B cell (primary cell): Measurements from ENCODE around the gene SELENOI. TPM values are rescaled to one million over a fixed set of nuclear protein-coding genes. Genes with fewer than 3 reads are reported as not detected.

Source experiments
- ATAC-seq: fragments of 200-7000 bp; cut with Tn5 transposase; one replicate; pipeline ENCODE4 v1.10.0; 2021; ENCODE audit warnings: low read depth, mild to moderate bottlenecking, moderate number of reproducible peaks, moderate library complexity
- CTCF ChIA-PET: fragments of 350-600 bp; sonication (Branson Sonifier 250); formaldehyde crosslinking; loops from one replicate; lab custom pipeline; 2021; ENCODE audit warnings: antibody characterized with exemption, inconsistent platforms; lab: Charles Lee
- POLR2A ChIA-PET: fragments of 350-600 bp; sonication (Branson Sonifier 250); formaldehyde crosslinking; loops from one replicate; lab custom pipeline; 2021; ENCODE audit warnings: antibody characterized with exemption; lab: Charles Lee
- DNase-seq: peaks from one replicate; pipeline ENCODE4 v3.0.0; 2013
- H2AFZ ChIP-seq: 2 replicates; pipeline ENCODE4 v1.6.1; 2012; ENCODE audit warnings: mild to moderate bottlenecking, low read depth, low read length; ENCODE audit not compliant: insufficient read depth, poor library complexity, severe bottlenecking
- H3K27ac ChIP-seq, 2 donors: 1 replicate in 1 of 2; 2 replicates in 1 of 2; pipeline ENCODE4 v1.5.1; 2012 to 2013; ENCODE audit warnings: low read length in 2 of 2, mild to moderate bottlenecking in 2 of 2, moderate library complexity in 1 of 2
- H3K27me3 ChIP-seq, 4 experiments: fragments of 200-600 bp in 1 of 4; sonication (generic) in 1 of 4; replicated peaks in 1 of 4; 1 replicate in 2 of 4; 2 replicates in 2 of 4; pipeline versions ENCODE4 v1.6.1 to v1.7.0; 2013 to 2016; ENCODE audit warnings: low read length in 3 of 4, mild to moderate bottlenecking in 2 of 4, mixed read lengths in 1 of 4, moderate library complexity in 1 of 4; ENCODE audit not compliant: insufficient read depth in 4 of 4, control insufficient read depth in 3 of 4; ENCODE audit errors: control extremely low read depth in 1 of 4
- H3K36me3 ChIP-seq, 2 experiments: replicated peaks in 1 of 2; 1 replicate in 1 of 2; 2 replicates in 1 of 2; pipeline versions ENCODE4 v1.6.1 to v1.7.1; 2013; ENCODE audit warnings: low read length in 1 of 2; ENCODE audit not compliant: insufficient read depth in 2 of 2, control insufficient read depth in 1 of 2; ENCODE audit errors: control extremely low read depth in 1 of 2, extremely low read depth in 1 of 2
- H3K4me1 ChIP-seq, 2 donors: fragments of 200-600 bp in 1 of 2; sonication (generic) in 1 of 2; 1 replicate in 1 of 2; 2 replicates in 1 of 2; pipeline versions ENCODE4 v1.5.1 to v1.6.1; 2013 to 2017; ENCODE audit warnings: low read length in 2 of 2; ENCODE audit not compliant: control insufficient read depth in 2 of 2, insufficient read depth in 2 of 2
- H3K4me2 ChIP-seq: replicated peaks from 2 replicates; pipeline ENCODE3; 2012; ENCODE audit warnings: mild to moderate bottlenecking, low read depth, low read length; ENCODE audit not compliant: poor library complexity, severe bottlenecking
- H3K4me3 ChIP-seq, 5 experiments: fragments of 200-600 bp in 1 of 5; sonication (generic) in 1 of 5; 1 replicate in 3 of 5; 2 replicates in 2 of 5; pipeline versions ENCODE4 v1.5.1 to v1.7.0; 2011 to 2016; ENCODE audit warnings: low read length in 4 of 5, mild to moderate bottlenecking in 4 of 5, low read depth in 2 of 5, control low read depth in 1 of 5, moderate library complexity in 1 of 5; ENCODE audit not compliant: insufficient read depth in 1 of 5; ENCODE audit errors: control extremely low read depth in 1 of 5, extremely low read depth in 1 of 5
- H3K79me2 ChIP-seq: fragments of 200-600 bp; sonication (generic); one replicate; pipeline ENCODE4 v1.6.0; 2016; ENCODE audit warnings: low read length; ENCODE audit not compliant: control insufficient read depth, insufficient read depth
- H3K9ac ChIP-seq: fragments of 200-600 bp; sonication (generic); 2 replicates; pipeline ENCODE4 v1.6.1; 2017; ENCODE audit warnings: mild to moderate bottlenecking, low read length, moderate library complexity
- H3K9me3 ChIP-seq, 3 donors: one replicate each; pipeline versions ENCODE4 v1.6.1 to v1.7.1; 2013; ENCODE audit warnings: low read length in 2 of 3; ENCODE audit not compliant: control insufficient read depth in 2 of 3, insufficient read depth in 1 of 3; ENCODE audit errors: control extremely low read depth in 1 of 3
- H4K20me1 ChIP-seq: 2 replicates; pipeline ENCODE4 v1.6.0; 2012; ENCODE audit warnings: mild to moderate bottlenecking, low read length; ENCODE audit not compliant: insufficient read depth, control insufficient read depth, poor library complexity, severe bottlenecking
- H3K27ac Mint-ChIP-seq: one replicate; pipeline ENCODE4 v1.8.0; 2021; ENCODE audit warnings: mixed read lengths
- H3K27me3 Mint-ChIP-seq: one replicate; pipeline ENCODE4 v1.8.0; 2021; ENCODE audit warnings: mixed read lengths
- H3K4me1 Mint-ChIP-seq: one replicate; pipeline ENCODE4 v1.8.0; 2021; ENCODE audit warnings: mixed read lengths
- H3K4me3 Mint-ChIP-seq: one replicate; pipeline ENCODE4 v1.8.0; 2021; ENCODE audit warnings: mixed read lengths
- H3K9me3 Mint-ChIP-seq: one replicate; pipeline ENCODE4 v1.8.0; 2022; ENCODE audit warnings: mixed read lengths; ENCODE audit not compliant: insufficient read depth
- CTCF ChIP-seq: fragments of 200-600 bp; IDR thresholded peaks from one replicate; pipeline ENCODE4 v1.8.0; 2022; ENCODE audit warnings: antibody characterized with exemption, mild to moderate bottlenecking
- EZH2 ChIP-seq: IDR thresholded peaks from 2 replicates; pipeline ENCODE4 v1.6.1; 2012; ENCODE audit warnings: borderline replicate concordance, low read depth, mild to moderate bottlenecking, moderate library complexity, low read length; ENCODE audit not compliant: insufficient read depth, poor library complexity, severe bottlenecking
- WGBS: methylation state at CpG from one replicate; pipeline ENCODE4 v1.1.5; 2013; ENCODE audit warnings: missing lambda C conversion rate; ENCODE audit not compliant: insufficient coverage; 5-methylcytosine and 5-hydroxymethylcytosine counted together
- intact Hi-C: fragments of 100-400 bp; cut with micrococcal nuclease; formaldehyde crosslinking; loops from one replicate; pipeline ENCODE4 v1.10.0; 2022
- polyA plus RNA-seq: library from polyadenylated mRNA; depleted of rRNA; stranded (reverse); fragments of >200 nt; gene quantifications from 2 replicates; pipeline ENCODE4 v1.2.3, GENCODE V29; 2012
- total RNA-seq, 2 donors: library from RNA; stranded (reverse); fragments of 120-200 nt in 1 of 2; gene quantifications; 1 replicate in 1 of 2; 2 replicates in 1 of 2; pipeline versions ENCODE4 v1.2.3 to v1.2.4, GENCODE V29; 2013 to 2022

Gene SELENOI
- total and polyA plus RNA-seq, 2 donors (not counting 1 experiment from before 2014, with no cell fraction given), result 3.4 to 20.1 TPM

- Histone ChIP-seq H3K4me1 (no peaks in the 10 kb centered on the region), H3K9ac (no peak overlapping the region), H3K4me2 (no peak overlapping the region), H4K20me1 (no peaks in the 10 kb centered on the region), H3K4me3 (no peak overlapping the region), H3K9me3 (no peaks in the 10 kb centered on the region), H3K27me3 (peaks cover 0 to 15% (median 3%) of the 10 kb centered on the region in 4 experiments), H3K27ac (no peak overlapping the region), H3K36me3 (no peaks in the 10 kb centered on the region), H3K79me2 (no peaks in the 10 kb centered on the region), H2AFZ (no peak overlapping the region)
- TF ChIP-seq CTCF (no peak), EZH2 (no peak)
- no peak overlapping the region for H3K4me3 Mint-ChIP-seq
- H3K27ac Mint-ChIP-seq, result no peak overlapping the region
- H3K4me1 Mint-ChIP-seq, result no peaks in the 10 kb centered on the region
- intact Hi-C loops, result no loop called here
- ATAC-seq (no peak), DNase-seq (no peak)
- no peaks in the 10 kb centered on the region for H3K9me3 Mint-ChIP-seq
- WGBS, result 81% methylated on average over 4 of the region's 5 CpGs
- ChIA-PET CTCF (no interaction called here), POLR2A (no interaction called here)
- no peaks in the 10 kb centered on the region for H3K27me3 Mint-ChIP-seq
These were observed 54.8 kb downstream of the SELENOI start for GRCh38 chr2:26400723-26401122.

- Mint-ChIP-seq H3K27me3 (peaks cover 1% of the 10 kb centered on the region), H3K4me1 (no peaks in the 10 kb centered on the region), H3K9me3 (no peaks in the 10 kb centered on the region), H3K27ac (no peak within 1 kb of the TSS), H3K4me3 (no peak within 1 kb of the TSS)
- DNase-seq, result no peak
- Histone ChIP-seq H3K27ac (no peak within 1 kb of the TSS), H3K4me1 (no peaks in the 10 kb centered on the region), H3K4me2 (no peak within 1 kb of the TSS), H3K27me3 (peaks cover 0 to 15% (median 3%) of the 10 kb centered on the region in 4 experiments), H3K79me2 (no peaks in the 10 kb centered on the region), H4K20me1 (no peaks in the 10 kb centered on the region), H3K36me3 (no peaks in the 10 kb centered on the region), H3K9me3 (no peaks in the 10 kb centered on the region), H3K4me3 (no peak within 1 kb of the TSS), H3K9ac (no peak within 1 kb of the TSS), H2AFZ (no peak within 1 kb of the TSS)
- no peak for TF ChIP-seq EZH2
- no peak for TF ChIP-seq CTCF
- no peak for ATAC-seq
- POLR2A ChIA-PET, result no interaction called here
- 27% methylated on average over 51 of the region's 63 CpGs for WGBS
- CTCF ChIA-PET, result no interaction called here
- intact Hi-C loops, result no loop called here
These were observed 56.0 kb downstream of the SELENOI start, which contains the start of gene DRC1 for GRCh38 chr2:26401739-26402541. Gene DRC1 (plus strand): TSS chr2:26401920. CDS start chr2:26401990, 70 bp downstream.
